NCI-H2227 (cell line): ENCODE measurements around the gene LYRM4.

Experiments
- DNase-seq: peaks from one replicate; lab custom pipeline; 2025; ENCODE audit not compliant: unreplicated experiment; lab: John Stamatoyannopoulos, UW

The LYRM4 gene

DNA sequence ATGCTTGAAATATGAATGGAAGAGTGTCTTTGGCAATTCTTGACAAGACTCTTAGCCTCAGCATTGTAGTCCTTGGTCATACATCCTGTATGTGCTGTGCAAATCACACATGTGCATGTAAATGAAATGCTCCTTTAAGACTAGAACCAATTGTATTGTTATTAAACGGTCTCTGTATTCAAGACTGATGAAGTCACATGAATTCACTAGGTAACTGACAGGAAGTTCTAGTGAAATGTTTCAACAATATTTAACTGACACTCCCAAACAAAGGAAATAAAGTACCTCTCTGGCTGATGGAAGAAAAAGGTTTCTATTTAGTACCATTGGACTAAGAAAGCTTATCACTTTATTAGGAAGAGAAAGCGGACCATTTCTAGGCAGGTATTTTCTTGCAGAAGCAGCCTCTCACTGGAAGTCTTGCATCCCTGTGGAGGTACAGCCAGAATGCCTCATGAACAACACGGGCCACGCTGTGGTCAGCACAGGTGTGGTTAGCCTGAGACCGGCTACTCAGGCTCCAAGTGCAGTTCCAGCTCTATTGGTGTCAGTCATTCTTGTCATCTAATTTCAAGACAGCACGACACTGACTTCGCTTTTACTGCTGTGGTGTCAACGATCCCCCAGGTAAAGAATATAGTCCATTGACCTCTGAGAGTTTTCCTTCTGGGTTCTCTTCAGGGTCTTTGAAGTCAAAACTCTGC lies 158.3 kb downstream of the LYRM4 start:
- DNase-seq, result no peak

DNA sequence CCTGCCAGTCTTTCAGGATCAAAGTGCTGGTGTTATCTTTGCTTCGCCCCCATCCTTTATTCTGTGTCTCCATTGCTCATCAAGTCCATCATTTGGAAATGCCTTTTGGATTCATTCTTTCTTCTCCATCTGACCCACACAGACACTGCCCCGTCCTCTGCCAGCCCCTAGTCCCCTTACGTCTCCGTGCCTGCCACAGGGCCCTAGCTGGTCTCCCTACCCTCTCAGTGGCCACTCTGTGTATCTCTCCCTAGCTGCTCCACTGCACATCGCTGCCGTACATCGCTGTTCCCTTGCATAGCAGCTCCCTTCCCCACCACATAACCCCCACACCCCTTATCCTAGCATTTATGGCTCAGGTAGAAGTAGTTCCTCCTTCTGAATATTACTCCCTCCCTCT lies 159.9 kb downstream of the LYRM4 start:
- no peak for DNase-seq

DNA sequence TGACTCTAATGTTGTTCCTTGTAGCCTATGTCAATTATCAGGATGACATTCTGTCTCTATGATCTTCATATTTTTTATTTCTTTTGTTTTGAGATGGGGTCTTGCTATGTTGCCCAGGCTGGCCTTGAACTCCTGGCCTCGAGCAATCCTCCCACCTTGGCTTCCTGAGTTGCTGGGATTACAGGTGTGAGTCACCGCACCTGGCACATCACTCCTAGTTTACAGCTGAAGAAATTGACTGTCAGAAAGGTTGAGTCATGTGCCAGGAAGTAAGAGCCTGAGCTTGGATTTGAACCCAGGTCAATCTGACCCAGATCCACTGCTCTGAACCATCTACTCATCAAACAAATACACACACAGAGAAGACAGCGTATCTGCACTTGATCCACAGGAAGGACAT lies 161.2 kb downstream of the LYRM4 start:
- no peak for DNase-seq

DNA sequence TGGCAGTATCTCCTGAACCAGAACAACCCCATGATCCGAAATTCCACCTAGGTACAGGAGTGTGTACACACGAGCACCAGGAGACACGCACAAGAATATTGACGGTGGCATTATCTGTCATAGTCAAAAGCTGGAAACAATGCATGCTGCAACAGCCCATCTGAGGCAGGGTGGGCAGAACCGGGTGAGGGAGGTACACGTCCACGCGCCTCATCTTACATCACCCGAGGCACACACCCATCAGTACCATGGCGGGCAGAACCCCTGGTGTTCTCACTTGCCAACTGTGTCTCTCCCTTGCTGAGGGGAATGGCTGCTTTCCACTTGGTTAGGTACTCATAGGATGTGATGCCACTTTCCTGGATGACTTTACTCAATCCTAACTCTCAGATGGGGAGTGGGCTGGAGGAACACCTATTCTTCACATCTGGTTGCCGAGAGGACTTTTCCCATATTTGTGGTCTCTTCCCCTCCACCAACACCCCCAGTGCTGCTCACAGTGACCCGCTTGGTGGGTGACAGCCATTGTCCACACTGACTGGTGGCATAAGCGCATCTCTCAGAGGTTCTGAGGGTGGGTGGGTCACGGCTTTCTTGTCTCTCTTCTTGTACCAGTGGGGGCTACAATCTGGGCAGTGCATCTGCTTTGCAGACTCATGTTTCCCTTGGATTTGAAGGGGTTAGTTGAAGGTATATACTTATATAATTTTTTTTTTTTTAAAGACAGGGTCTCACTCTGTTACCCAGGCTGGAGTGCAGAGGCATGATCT lies 162.1 kb downstream of the LYRM4 start:
- DNase-seq, result no peak

DNA sequence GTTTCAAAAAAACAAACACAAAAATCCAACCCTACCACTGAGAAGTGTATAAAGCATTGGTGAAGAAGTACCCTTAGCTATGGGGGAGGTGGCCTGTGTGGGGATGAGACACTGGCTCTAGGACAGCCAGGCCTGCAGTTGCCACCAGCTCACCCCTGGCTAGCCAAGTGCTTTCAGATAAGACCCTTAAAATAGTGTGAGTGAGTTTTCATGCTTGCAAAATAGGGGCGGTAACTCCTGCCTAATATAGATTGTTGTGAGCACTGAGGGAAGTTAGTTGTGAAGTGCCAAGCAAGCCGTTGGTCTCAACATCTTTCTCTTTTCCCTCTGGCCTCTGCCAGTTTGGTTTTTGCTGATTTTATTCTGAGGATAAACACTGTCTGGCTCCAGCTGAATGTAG lies 164.3 kb downstream of the LYRM4 start:
- no peak for DNase-seq

DNA sequence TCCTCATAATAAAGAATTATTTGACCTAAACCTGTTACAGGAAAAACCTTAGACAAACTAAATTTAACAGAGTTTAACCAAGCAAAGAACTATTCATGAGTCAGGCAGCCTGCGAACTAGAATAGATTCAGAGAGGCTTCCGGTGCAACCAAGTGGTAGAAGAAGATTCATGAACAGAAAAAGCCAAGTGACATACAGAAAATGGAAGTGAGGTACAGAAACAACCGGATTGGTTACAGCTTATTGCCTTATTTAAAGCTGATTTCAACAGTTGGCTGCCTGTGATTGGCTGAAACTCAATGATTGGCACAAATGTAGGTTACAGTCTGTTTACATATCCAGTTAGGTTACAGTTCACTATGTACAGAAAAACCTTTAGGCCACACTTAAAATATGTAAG lies 165.5 kb downstream of the LYRM4 start:
- no peak for DNase-seq

DNA sequence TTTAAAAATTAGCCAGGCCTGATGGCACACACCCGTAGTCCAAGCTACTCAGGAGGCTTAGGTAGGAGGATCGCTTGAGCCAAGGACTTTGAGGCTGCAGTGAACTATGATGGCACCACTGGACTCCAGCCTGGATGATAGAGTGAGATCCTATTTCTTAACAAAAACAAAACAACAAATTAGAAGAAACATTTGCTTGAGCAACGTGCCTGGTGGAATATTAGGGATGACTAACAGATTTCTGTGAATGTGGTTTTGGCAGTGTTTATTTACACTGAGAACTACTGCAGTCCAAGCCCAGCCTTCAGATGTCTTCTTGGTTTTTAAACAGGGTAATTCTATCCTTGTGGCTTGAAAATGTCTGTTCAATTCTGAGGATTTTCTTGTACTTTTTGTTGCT lies 166.4 kb downstream of the LYRM4 start:
- no peak for DNase-seq

DNA sequence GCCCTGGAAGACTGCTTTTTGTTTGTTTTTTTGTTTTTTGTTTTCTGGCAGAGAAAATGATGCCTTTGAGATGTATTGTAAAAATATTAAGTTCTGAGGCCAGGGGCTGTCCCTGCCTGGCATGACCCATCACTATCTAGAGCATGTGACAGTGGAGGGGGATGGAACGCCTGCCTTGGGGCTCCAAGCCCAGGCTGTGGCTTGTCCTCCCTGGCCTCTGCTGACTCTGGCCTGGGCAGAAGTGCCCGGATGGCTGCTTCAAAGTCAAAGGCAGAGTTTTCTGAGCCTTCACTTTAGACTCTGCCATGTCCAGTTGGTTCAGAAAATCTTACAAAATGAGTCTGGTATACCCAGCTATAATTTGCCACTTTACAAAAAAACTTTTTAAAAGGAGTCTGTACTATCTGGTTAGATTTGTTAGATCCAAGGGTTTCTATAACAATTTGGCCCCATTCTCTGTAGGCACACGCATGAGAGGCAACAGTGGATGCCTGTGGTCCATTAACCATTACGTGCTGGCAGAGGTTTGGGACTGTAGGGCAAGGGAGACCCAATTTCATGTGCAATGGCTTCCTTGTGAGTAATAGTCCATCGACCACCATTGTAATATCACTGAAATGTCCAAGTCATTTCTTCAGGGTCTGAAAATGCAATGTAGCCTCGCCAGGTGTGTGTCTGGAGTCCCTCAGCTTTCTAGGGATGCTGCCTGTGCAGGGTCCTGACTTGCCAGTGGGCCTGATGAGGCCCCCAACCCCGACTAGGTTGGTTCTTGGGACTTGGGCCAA lies 167.3 kb downstream of the LYRM4 start:
- DNase-seq, result no peak

DNA sequence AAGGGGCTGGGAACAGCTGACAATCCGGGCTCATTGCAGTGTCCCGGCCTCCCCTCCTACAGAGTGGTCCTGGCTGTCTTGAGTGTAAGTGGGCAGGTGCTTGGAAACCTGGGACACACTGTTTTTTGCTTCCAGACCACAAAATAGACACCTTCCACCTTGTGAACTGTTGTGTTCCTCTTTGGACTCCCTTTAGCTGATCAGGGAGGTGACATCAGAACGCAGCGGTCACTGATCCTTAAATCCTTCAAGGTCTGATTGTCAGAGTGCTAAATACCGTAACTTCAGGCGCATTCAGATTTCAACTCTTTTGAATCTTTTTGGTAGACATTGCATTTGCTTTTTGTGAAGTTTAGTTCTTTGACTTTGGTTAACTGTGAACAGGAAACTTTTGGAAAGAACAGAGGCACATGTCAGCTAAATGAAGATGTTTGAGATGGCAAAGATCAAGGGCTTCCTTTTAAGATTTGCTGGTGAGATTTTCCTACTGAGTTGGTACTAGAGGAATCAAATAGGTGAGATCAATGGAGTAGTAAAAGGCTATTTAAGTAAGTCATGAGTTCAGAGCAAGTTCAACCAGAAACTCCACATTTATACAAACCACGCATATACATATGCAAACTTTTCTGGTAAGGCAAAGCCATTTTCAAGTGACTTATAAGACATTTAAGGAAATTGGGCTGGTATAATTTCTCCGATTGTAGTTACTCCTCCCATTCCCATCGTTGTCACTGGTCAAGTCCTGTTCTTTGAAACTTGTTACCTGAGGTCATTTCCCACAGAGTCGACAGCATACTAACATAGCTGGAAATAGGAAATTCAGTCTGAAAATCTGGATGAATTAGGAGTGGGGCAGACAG lies 169.3 kb downstream of the LYRM4 start:
- no peak for DNase-seq

DNA sequence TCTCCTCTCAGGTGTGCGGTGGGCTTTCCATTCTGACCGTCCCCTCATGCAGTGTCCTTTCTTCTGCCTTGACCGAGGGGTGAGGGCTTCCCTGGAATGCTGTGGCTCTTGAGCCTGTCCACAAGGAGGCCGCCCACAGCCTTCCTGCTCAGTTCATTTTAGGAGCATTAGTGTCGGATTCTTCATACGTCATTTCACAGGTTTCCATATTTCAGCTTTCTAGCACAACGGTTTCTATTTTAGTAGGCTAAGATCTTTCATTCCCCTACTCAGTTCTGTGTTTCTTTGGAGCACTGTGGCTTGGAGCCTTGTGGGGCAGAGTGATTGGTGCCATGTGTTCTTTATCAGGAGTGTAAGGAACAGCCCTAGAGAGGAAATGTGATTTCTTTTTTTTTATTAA lies 170.1 kb downstream of the LYRM4 start:
- DNase-seq, result no peak

DNA sequence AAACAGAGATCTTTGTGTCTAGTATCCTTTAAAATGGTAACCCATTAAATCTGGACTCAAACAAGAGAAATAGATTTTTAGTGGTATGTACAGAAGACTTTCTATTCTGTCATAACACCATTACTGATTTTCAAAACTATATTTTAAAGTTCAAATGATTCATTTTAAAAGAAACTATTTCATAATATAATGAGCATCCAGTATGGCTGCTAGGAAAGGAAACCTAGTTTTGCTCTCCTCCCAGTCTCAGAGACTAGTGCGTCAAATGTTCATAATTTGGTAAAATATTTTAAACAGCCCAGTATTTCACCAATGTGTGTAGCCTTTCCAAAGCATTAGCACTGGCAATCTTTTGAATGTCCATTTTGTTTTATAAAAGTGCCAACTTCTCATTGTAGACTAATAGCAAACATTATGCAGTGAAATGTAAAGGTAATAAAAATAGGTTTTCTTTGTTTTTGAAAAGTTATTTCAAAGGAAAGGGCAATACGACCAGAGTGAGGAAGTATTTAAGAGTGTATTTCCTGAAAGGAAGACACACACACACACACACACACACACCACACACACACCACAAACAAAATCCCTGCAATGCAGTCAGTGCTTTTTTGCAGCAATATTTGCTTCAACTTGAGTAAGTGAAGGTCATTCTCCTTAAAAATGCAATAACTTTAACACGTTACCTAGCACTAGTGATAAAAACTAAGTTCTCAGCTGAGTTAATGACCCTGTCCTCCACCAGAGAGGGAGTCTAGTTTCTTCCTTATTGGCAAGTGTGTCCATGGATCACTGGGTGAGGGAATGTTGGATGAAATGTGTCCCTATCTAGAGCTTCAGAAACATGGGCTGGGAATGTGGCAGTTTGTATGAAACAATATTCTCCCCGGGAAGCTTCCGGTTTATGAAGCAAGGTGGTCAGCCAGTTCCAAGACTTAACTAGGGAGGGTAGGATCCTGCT lies 171.0 kb downstream of the LYRM4 start:
- no peak for DNase-seq

DNA sequence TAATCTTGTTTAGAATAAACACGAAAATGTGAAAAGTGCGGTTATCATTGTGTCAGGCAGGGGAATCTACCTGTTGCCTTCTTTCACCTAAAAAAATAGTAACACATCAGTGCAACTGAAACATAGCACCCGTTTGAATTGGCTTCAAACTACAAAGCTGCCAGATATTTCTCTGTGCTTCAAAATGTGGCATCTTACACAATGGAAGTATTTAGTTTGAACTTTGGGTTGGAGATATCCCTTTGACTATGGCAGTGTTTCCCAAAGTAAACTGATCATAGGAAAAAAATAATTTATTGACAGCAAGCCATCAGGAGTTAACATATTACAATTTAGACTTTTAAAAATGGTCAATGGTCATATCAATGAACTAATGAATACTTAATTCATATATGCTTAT lies 172.0 kb downstream of the LYRM4 start:
- no peak for DNase-seq

DNA sequence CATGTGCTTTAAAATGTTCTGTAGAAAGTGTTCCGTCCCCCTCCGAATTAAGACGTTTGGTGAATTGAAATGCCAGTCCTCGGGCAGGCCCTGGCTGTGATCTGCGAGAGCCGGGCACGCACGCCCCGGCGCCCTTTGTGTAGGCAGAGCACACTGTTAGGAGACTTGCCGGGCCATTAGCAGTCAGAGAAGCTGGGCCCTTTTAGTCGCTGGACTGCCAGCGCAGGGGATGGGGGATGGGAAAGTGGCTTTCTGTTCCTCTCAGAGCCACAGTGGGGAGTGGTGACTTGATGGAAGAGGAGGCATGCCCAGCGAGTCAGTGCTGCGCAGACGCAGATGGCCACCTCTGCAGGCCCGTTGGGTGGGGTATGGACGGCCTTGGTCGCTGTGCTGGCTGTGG lies 173.4 kb downstream of the LYRM4 start:
- DNase-seq, result no peak

DNA sequence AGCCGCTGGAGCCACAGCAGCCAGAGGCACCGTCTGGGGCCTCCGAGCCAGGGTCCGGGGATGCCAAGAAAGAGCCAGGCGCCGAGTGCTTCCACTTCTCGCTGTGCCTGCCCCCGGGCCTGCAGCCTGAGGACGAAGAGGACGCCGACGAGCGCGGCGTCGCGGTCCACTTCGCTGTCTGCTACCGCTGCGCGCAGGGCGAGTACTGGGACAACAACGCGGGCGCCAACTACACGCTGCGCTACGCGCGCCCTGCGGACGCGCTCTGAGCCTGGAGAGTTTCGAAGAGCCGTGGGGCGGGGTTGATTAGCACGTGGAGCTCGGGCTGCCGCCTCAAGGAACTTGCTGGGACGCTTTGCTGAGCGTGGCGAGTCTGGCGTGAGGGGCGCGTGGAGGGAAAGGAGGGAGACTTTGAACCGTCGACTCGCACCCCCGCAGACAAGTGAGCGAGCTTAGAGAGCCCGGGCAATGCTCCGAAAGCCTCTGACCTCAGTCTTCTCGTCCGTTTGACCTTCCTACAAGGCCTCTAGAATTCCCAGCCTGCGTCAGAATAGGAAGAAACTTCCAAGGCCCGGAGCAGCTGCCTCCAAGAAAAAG lies 174.4 kb downstream of the LYRM4 start:
- DNase-seq, result peak; percentile 22

DNA sequence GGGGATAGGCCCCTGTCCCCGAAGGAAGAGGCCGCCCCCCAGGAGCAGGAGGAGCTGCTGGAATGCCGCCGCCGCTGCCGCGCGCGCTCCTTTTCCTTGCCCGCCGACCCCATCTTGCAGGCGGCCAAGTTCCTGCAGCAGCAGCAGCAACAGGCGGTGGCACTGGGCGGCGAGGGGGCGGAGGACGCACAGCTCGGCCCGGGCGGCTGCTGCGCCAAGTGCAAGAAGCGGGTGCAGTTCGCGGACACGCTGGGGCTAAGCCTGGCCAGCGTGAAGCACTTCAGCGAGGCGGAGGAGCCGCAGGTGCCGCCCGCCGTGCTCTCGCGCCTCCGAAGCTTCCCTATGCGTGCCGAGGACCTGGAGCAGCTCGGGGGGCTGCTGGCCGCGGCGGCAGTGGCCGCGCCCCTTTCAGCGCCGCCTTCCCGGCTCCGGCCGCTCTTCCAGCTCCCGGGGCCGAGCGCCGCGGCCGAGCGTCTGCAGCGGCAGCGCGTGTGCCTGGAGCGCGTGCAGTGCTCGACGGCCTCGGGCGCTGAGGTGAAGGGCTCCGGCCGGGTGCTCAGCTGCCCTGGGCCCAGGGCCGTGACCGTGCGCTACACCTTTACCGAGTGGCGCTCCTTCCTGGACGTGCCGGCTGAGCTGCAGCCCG lies 175.0 kb downstream of the LYRM4 start:
- DNase-seq, result peak; percentile 81

DNA sequence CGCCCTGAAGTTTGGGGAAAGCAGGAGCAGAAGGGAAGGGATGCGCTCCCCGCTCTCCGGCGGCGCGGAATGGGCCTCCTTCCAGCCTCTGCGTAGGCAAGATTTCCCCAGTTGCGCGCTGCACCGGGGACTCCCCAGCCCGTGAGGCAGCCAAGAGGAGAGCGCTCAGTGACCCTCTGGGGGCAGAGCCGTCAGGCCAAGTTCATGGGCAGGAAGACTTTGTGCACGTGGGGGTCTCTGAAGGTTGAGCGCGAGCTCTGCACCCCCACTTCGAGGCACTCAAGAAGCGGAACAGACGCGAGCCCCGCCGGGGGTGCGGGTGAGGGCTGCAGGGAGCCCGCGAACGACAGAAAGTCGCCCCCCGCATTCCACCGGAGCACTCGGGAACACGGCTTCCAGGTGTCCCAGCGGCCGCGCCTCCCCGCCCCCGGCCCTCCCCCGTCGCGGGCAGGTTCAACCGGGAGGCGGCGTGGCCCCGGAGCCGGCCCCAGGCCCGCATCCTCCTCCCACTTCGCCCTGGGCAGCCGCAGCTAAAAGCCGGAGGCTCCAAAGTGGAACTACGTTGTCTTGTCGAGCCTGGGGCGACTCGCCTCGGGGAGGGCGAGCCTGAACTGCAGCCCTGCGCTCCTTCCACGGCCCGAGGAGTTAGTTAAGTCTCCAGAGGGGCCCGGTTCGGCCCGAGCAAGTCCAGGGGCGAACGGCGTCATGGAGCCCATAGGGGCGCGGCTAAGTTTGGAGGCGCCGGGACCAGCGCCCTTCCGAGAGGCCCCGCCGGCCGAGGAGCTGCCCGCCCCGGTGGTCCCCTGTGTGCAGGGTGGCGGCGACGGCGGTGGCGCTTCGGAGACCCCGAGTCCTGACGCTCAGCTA lies 175.7 kb downstream of the LYRM4 start, which contains the start of gene PPP1R3G:
Gene PPP1R3G (plus strand): TSS at position 561 of the 867 bp plus-strand sequence. CDS start 145 bp downstream, at position 706.
- peak; percentile 59 for DNase-seq

DNA sequence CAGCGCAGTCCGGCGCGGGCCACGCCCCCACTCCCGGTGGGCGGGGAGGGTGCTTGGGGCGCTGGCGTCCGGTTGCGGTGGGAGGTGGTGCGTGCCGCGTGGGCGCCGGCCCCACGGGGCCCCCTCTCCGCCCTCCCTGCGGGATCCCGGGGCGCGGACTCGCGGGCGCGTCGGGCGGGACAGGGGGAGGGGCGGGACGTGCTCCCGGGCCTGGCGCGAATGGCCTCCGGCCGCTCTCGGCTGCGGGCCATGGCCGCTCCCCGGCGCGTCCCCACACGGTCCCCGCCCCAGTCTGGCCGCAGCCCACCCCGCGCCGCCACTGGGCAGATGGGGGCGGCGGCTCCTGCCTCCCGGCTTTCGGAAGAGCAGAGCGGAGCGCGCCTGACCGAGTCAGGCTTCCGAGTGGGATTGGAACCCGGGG lies 176.4 kb downstream of the LYRM4 start:
- DNase-seq, result peak; percentile 59

DNA sequence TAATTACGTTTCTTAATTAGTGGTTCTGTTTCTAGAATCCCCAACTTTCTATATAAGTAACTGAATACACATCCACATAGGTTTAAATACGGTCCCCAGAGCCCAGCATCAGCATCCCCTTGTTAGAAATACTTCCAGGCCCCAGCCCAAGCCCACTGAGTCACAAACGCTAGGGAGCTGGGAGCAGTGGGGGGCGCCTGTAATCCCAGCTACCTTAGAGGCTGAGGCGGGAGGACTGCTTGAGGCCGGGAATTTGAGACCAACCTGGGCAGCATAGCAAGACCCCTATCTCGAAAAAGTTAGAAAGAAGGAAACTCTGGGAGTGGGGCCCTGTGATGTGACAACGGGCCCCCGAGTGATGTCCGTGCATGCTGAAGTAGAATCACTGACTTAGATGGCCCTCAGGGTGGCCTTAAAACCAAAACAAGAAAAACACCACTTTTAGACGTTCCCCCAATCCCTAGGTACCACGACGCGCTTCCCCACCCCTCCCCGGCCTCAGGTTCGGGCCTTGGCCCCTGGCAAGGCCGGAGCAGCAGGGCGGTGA lies 176.9 kb downstream of the LYRM4 start:
- no peak for DNase-seq
